Muscle of leg (tissue), 16 donors: ENCODE measurements around the gene ATXN1. TPM values are rescaled to one million over a fixed set of nuclear protein-coding genes. Genes with fewer than 3 reads are reported as not detected.

Source experiments
- DNase-seq: peaks from one replicate; pipeline ENCODE4 v3.0.0; 2013
- H3K27ac ChIP-seq: one replicate; pipeline ENCODE4 v1.5.1; 2013; ENCODE audit warnings: mild to moderate bottlenecking, low read length, control low read depth
- H3K27me3 ChIP-seq: one replicate; pipeline ENCODE4 v1.6.1; 2013; ENCODE audit warnings: low read length; ENCODE audit not compliant: control insufficient read depth, insufficient read depth
- H3K36me3 ChIP-seq: one replicate; pipeline ENCODE4 v1.6.1; 2013; ENCODE audit warnings: low read length; ENCODE audit not compliant: control insufficient read depth, insufficient read depth
- H3K4me1 ChIP-seq: one replicate; pipeline ENCODE4 v1.6.1; 2013; ENCODE audit warnings: low read length; ENCODE audit not compliant: control insufficient read depth, insufficient read depth
- H3K4me3 ChIP-seq: one replicate; pipeline ENCODE4 v1.5.1; 2013; ENCODE audit warnings: low read length, control low read depth
- H3K9me3 ChIP-seq: replicated peaks from 2 replicates; pipeline ENCODE4 v1.6.1; 2013; ENCODE audit warnings: low read depth, low read length; ENCODE audit not compliant: control insufficient read depth
- WGBS: methylation state at CpG from one replicate; pipeline ENCODE4 v1.1.5; 2013; ENCODE audit warnings: missing lambda C conversion rate; ENCODE audit not compliant: insufficient coverage; 5-methylcytosine and 5-hydroxymethylcytosine counted together
- long read RNA-seq, 11 donors: transcript quantifications; one replicate each; lab custom pipeline, GENCODE V29; 2026
- polyA plus RNA-seq, 8 donors: library from polyadenylated mRNA; unstranded; fragments of 120-200 nt; gene quantifications; one replicate each; pipeline versions ENCODE4 v1.2.1 to v1.2.3, GENCODE V29; 2013; ENCODE audit warnings: inconsistent platforms in 1 of 8, low replicate concordance in 1 of 8; ENCODE audit not compliant: insufficient read length in 8 of 8, insufficient read depth in 1 of 8
- total RNA-seq: library from RNA; stranded (reverse); fragments of 120-200 nt; gene quantifications from one replicate; pipeline ENCODE4 v1.2.4, GENCODE V29; 2013

Gene ATXN1
- total RNA-seq: 19.9 TPM
- polyA plus RNA-seq: 10 to 100 TPM; 10.2 to 15.5 (median 12.7) TPM
- long read RNA-seq, donor 1, partial matches to known transcripts: 0 of 1 reads
- long read RNA-seq, donor 1, other reads (novel, unspliced or antisense): 0 of 1 reads
- long read RNA-seq, donor 2: 0 reads
- long read RNA-seq, donor 3, partial matches to known transcripts: 0 of 2 reads
- long read RNA-seq, donor 3, other reads (novel, unspliced or antisense): 0 of 2 reads
- long read RNA-seq, donor 4, partial matches to known transcripts: 0 of 3 reads
- long read RNA-seq, donor 4, other reads (novel, unspliced or antisense): 0 of 3 reads
- long read RNA-seq, donor 5, partial matches to known transcripts: 0 of 3 reads
- long read RNA-seq, donor 5, other reads (novel, unspliced or antisense): 0 of 3 reads
- long read RNA-seq, donor 6, partial matches to known transcripts: 0 of 2 reads
- long read RNA-seq, donor 6, other reads (novel, unspliced or antisense): 0 of 2 reads
- long read RNA-seq, donor 7, partial matches to known transcripts: 0 of 1 reads
- long read RNA-seq, donor 7, other reads (novel, unspliced or antisense): 0 of 1 reads
- long read RNA-seq, donor 8, partial matches to known transcripts: 0 of 2 reads
- long read RNA-seq, donor 8, other reads (novel, unspliced or antisense): 0 of 2 reads
- long read RNA-seq, donor 9, partial matches to known transcripts: 0 of 2 reads
- long read RNA-seq, donor 9, other reads (novel, unspliced or antisense): 0 of 2 reads
- long read RNA-seq, donor 10, partial matches to known transcripts: 0 of 4 reads
- long read RNA-seq, donor 10, other reads (novel, unspliced or antisense): 0 of 4 reads
- long read RNA-seq, donor 11, partial matches to known transcripts: 0 of 1 reads
- long read RNA-seq, donor 11, other reads (novel, unspliced or antisense): 0 of 1 reads

GRCh38 chr6:16760516-16761470, at the start of gene ATXN1:
ATXN1 (minus strand) TSS chr6:16761460.
- Histone ChIP-seq H3K4me3 (peak within 1 kb of the TSS; percentile 77), H3K27ac (peak within 1 kb of the TSS; percentile 97), H3K36me3 (no peaks in the 10 kb centered on the region), H3K9me3 (no peaks in the 10 kb centered on the region), H3K4me1 (peaks cover 21% of the 10 kb centered on the region), H3K27me3 (no peaks in the 10 kb centered on the region)
- DNase-seq: peak; percentile 91
- under 1% methylated on average over 26 of the region's 82 CpGs for WGBS

DNA sequence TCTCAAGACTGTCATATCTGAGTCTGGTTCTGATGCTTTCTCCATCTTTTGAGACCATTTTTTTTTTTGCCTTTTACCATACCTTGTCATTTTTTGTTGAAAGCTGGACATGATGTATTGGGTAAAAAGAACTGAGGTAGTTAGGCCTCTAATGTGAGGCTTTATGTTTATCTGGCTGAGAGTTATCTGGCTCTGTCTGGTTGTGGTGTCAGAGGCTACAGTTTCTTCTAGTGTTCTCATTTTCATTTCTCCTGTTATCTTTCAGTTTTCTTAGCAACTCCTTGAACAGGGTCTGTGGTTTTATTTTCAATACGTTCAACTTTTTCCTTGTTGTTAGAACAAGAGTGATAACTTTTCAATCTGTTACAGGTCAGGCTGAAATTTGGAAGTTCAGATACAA, 49.2 kb upstream of the ATXN1 start:
- Histone ChIP-seq H3K36me3 (no peaks in the 10 kb centered on the region), H3K4me1 (peaks cover 2% of the 10 kb centered on the region), H3K27me3 (no peaks in the 10 kb centered on the region), H3K9me3 (peaks cover 12% of the 10 kb centered on the region), H3K27ac (no peak overlapping the region), H3K4me3 (no peak overlapping the region)
- DNase-seq: no peak
- WGBS: no CpG with 5 or more reads among the region's 1 CpG

DNA sequence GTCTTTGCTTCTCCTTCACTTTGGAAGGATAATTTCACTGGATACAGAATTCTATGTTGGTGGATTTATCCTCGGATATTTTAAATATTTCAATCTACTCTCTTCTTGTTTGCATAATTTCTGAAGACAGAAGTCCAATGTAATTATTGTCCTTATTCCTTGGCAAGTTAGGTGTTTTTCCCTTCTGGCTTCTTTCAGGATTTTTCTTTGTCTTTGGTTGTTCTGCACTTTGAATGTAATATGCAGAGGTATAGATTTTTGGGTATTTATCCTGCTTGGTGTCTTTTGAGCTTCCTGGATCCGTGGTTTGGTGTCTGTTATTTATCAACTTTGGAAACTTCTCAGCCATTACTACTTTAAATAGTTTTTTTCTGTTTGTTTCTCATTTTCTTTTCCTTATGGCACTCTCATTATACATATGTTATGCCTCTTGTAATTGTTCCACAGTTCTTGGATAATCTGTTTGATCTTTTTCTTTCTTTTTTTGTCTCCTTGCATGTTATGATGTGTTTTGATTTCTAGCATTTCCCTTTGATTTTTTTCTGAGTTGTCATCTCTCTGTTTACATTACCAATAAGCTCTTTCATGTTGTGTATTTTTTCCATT, 48.6 kb upstream of the ATXN1 start:
- Histone ChIP-seq H3K9me3 (peaks cover 12% of the 10 kb centered on the region), H3K4me3 (no peak overlapping the region), H3K27me3 (no peaks in the 10 kb centered on the region), H3K36me3 (no peaks in the 10 kb centered on the region), H3K27ac (no peak overlapping the region), H3K4me1 (peaks cover 8% of the 10 kb centered on the region)
- no CpG with 5 or more reads among the region's 2 CpGs for WGBS
- DNase-seq: no peak

GRCh38 chr6:16807956-16808355, 46.7 kb upstream of the ATXN1 start:
- Histone ChIP-seq H3K36me3 (no peaks in the 10 kb centered on the region), H3K4me1 (peaks cover 15% of the 10 kb centered on the region), H3K27ac (no peak overlapping the region), H3K4me3 (no peak overlapping the region), H3K27me3 (no peaks in the 10 kb centered on the region), H3K9me3 (peaks cover 9% of the 10 kb centered on the region)
- no CpG with 5 or more reads among the region's 6 CpGs for WGBS
- no peak for DNase-seq

GRCh38 chr6:16806363-16806762, 45.1 kb upstream of the ATXN1 start:
- no CpG with 5 or more reads among the region's 2 CpGs for WGBS
- H3K27ac ChIP-seq: no peak overlapping the region
- no peaks in the 10 kb centered on the region for H3K27me3 ChIP-seq
- H3K4me3 ChIP-seq: no peak overlapping the region
- peaks cover 3% of the 10 kb centered on the region for H3K9me3 ChIP-seq
- H3K36me3 ChIP-seq: no peaks in the 10 kb centered on the region
- H3K4me1 ChIP-seq: peaks cover 18% of the 10 kb centered on the region
- DNase-seq: no peak

DNA sequence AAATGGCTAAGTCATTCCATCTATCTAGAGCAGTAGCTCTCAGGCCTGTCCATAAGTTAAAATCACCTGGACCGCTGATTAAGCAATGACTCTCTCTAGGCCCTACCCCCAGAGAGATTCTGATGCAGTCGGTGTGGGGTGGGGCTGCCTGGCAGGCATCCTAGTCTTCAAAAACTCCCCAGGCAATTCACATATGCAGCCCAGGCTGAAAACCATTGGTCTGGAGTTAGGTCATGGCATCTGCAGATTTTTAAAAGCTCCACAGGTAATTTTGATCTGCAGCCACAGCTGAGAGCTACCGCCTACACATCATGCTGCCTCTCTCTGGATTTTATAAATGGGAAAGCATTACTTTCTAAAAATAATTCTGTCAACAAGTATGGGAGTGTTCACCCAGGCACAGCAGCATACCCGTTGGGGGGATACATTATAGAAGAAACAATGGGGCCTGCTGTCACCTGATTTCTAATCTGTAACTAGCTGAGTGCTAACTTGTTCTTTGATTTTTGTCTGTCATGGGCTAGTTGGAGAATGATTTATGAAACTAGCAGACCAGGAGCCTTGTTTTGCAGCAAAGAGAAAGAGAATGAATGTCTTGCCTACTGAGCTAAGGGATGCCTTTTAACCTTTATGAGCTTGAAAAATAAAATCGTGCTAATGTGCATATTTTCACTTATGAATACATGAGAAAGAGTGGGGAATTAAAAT, 44.1 kb upstream of the ATXN1 start:
- H3K27ac ChIP-seq: peak overlapping the region; percentile 45
- peaks cover 18% of the 10 kb centered on the region for H3K4me1 ChIP-seq
- 0% methylated on average over 1 of the region's 5 CpGs for WGBS
- H3K36me3 ChIP-seq: no peaks in the 10 kb centered on the region
- peak; percentile 53 for DNase-seq
- H3K4me3 ChIP-seq: no peak overlapping the region
- peaks cover 3% of the 10 kb centered on the region for H3K9me3 ChIP-seq
- H3K27me3 ChIP-seq: no peaks in the 10 kb centered on the region

GRCh38 chr6:16804546-16805242, 43.4 kb upstream of the ATXN1 start:
- peaks cover under 1% of the 10 kb centered on the region for H3K9me3 ChIP-seq
- DNase-seq: no peak
- no CpG with 5 or more reads among the region's 8 CpGs for WGBS
- H3K4me3 ChIP-seq: no peak overlapping the region
- no peaks in the 10 kb centered on the region for H3K27me3 ChIP-seq
- peaks cover 18% of the 10 kb centered on the region for H3K4me1 ChIP-seq
- H3K27ac ChIP-seq: peak overlapping the region; percentile 45
- H3K36me3 ChIP-seq: no peaks in the 10 kb centered on the region

DNA sequence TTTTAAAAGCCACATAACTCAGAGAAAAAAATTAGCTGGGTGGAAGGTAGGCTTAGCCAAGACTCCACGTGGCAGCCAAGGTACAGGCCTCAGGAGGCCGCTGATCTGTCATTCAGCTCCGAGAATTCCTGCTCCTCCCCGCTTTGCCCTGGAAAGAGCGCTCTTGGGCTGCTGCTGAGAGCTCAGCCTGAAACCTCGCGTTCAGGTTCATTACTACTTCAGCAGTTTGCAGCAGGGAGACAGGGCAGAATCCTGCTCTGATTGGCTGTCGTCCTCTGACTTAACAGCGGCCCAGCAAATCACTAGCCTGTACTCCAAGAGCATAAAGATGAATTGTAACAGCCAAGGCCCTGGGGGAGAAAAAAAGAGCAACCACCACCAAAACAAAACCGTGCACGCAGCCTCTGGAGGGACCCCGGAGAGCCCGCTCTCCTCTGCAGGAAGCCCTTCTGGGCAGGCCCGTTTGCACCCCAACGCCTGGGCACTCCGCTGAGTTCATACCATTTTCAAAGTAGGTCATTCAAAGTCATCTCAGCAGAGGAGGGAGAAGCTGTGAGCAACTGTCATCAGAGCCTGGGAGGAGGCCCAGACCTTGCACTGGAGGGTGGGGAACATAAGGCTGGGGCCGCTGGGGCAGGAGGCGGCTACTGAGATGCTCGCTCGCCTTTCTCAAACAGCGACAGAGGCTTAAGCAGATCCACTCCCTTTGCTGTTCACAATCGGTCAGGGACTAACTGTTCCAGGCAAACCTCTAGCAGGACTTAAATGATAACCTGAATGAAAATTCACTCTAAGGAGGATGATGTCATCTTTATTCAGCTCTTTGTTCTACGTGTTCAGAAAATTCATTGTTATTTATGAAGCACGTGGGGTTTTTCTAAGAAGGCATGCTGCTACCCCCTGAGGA, 42.3 kb upstream of the ATXN1 start:
- Histone ChIP-seq H3K9me3 (no peaks in the 10 kb centered on the region), H3K27me3 (no peaks in the 10 kb centered on the region), H3K36me3 (no peaks in the 10 kb centered on the region), H3K4me3 (peak overlapping the region; percentile 32), H3K27ac (peak overlapping the region; percentile 90), H3K4me1 (peaks cover 18% of the 10 kb centered on the region)
- 23% methylated on average over 12 of the region's 24 CpGs for WGBS
- DNase-seq: peak; percentile 97
